PC-3 (cell line): ENCODE results near the gene LRRC45.
"Not testable (repeated sequence)": the region's sequence is repeated elsewhere in the genome, so short reads cannot be mapped to it uniquely, and the experiment has no call there.

Experiments used
- EZH2 ChIP-seq: fragments of 300-600 bp; sonication (generic); IDR thresholded peaks from one replicate; pipeline ENCODE4 v1.6.1; 2017; ENCODE audit warnings: antibody characterized with exemption, mild to moderate bottlenecking, low read length; ENCODE audit not compliant: unreplicated experiment
- EZH2phosphoT487 ChIP-seq: fragments of 300-600 bp; sonication (generic); IDR thresholded peaks from 2 replicates; pipeline ENCODE4 v1.6.1; 2018; ENCODE audit warnings: mild to moderate bottlenecking, antibody characterized with exemption, low read length, borderline replicate concordance
- TF ChIP-seq, protein P1 (sequence below): fragments of 300-600 bp; sonication (generic); conservative IDR thresholded peaks from 2 replicates; pipeline ENCODE4 v1.5.1; 2017; ENCODE audit warnings: antibody characterized with exemption, low read depth, mild to moderate bottlenecking, low read length

DNA sequence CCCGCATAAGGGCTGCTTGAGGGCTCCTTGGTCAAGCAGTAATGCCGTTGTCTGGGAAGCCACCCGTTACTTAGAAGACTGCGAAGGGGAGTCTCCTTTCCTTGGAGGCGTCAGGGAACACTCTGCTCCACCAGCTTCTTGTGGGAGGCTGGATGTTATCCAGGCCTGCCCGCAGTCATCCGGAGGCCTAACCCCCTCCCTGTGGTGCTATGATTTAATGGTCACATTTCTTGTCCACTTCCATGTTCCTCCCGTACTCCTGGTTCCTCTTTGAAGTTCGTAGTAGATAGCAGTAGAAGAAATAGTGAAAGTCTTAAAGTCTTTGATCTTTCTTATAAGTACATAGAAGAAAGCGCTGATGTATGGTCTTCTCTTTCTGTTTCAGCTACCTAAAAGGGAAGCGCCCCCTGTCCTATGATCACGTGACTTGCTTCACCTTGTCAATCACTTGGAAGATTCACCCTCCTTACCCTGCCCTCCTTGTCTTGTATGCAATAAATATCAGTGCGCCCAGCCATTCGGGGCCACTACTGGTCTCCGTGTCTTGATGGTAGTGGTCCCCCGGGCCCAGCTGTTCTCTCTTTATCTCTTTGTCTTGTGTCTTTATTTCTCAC is 15.8 kb downstream of the LRRC45 start:
- TF ChIP-seq, protein P1, sequence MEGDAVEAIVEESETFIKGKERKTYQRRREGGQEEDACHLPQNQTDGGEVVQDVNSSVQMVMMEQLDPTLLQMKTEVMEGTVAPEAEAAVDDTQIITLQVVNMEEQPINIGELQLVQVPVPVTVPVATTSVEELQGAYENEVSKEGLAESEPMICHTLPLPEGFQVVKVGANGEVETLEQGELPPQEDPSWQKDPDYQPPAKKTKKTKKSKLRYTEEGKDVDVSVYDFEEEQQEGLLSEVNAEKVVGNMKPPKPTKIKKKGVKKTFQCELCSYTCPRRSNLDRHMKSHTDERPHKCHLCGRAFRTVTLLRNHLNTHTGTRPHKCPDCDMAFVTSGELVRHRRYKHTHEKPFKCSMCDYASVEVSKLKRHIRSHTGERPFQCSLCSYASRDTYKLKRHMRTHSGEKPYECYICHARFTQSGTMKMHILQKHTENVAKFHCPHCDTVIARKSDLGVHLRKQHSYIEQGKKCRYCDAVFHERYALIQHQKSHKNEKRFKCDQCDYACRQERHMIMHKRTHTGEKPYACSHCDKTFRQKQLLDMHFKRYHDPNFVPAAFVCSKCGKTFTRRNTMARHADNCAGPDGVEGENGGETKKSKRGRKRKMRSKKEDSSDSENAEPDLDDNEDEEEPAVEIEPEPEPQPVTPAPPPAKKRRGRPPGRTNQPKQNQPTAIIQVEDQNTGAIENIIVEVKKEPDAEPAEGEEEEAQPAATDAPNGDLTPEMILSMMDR = not testable (repeated sequence)
- not testable (repeated sequence) for TF ChIP-seq EZH2, EZH2phosphoT487
